Body of pancreas (tissue), 4 donors: ENCODE results near the gene TAF4B. TPM values are rescaled to one million over a fixed set of nuclear protein-coding genes. Genes with fewer than 3 reads are reported as not detected.
"Not testable (repeated sequence)": the region's sequence is repeated elsewhere in the genome, so short reads cannot be mapped to it uniquely, and the experiment has no call there.

ENCODE experiments used
- ATAC-seq: fragments of 150-250 bp; one replicate; pipeline ENCODE4 v1.9.1; 2016
- DNase-seq, 4 donors: peaks; one replicate each; pipeline ENCODE4 v3.0.0-alpha.2; 2019
- H3K27ac ChIP-seq, 4 donors: fragments of 200-600 bp; sonication (generic); 1 replicate in 3 of 4; 2 replicates in 1 of 4; pipeline versions ENCODE4 v1.5.1 to v1.6.1; 2016 to 2019; ENCODE audit warnings: mild to moderate bottlenecking in 1 of 4, mixed read lengths in 1 of 4, moderate library complexity in 1 of 4
- H3K27me3 ChIP-seq, 2 donors: fragments of 200-600 bp; sonication (generic); one replicate each; pipeline ENCODE4 v1.6.0; 2016; ENCODE audit warnings: mild to moderate bottlenecking in 1 of 2
- H3K36me3 ChIP-seq, 2 donors: fragments of 200-600 bp; sonication (generic); replicated peaks in 1 of 2; 2 replicates each; pipeline ENCODE4 v1.5.1; 2016; ENCODE audit warnings: low read depth in 2 of 2; ENCODE audit not compliant: insufficient read depth in 1 of 2
- H3K4me1 ChIP-seq: fragments of 200-600 bp; sonication (generic); one replicate; pipeline ENCODE4 v1.6.0; 2016
- H3K4me3 ChIP-seq, 2 donors: fragments of 200-600 bp; sonication (generic); 1 replicate in 1 of 2; 2 replicates in 1 of 2; pipeline ENCODE4 v1.5.1; 2016 to 2019
- H3K9me3 ChIP-seq, 3 donors: fragments of 200-600 bp; sonication (generic); 1 replicate in 2 of 3; 2 replicates in 1 of 3; pipeline ENCODE4 v1.5.1; 2016
- POLR2A ChIP-seq, 3 donors: fragments of 450-650 bp; IDR thresholded peaks; one replicate each; pipeline ENCODE4 v1.6.1; 2016; ENCODE audit warnings: antibody characterized with exemption in 3 of 3, mild to moderate bottlenecking in 2 of 3
- WGBS, 2 donors: methylation state at CpG; one replicate each; pipeline ENCODE4 v1.1.5; 2017; 5-methylcytosine and 5-hydroxymethylcytosine counted together
- intact Hi-C: fragments of 100-400 bp; cut with DNase I; formaldehyde crosslinking; loops from one replicate; pipeline ENCODE4 v1.15.1; 2023
- total RNA-seq, 2 donors: library from RNA; depleted of rRNA; stranded (reverse); fragments of >200 nt; gene quantifications; one replicate each; pipeline ENCODE4 v1.1.0, GENCODE V29; 2016
- TF ChIP-seq, protein P1 (sequence below), 7 experiments: fragments of 450-650 bp in 4 of 7; fragments of 200-600 bp in 3 of 7; sonication (generic) in 3 of 7; IDR thresholded peaks; one replicate each; pipeline ENCODE4 v1.5.1; 2016 to 2019; ENCODE audit warnings: antibody characterized with exemption in 7 of 7

Gene TAF4B
- total RNA-seq, 2 donors from 2014 or later: 4.2 to 12.2 TPM

DNA sequence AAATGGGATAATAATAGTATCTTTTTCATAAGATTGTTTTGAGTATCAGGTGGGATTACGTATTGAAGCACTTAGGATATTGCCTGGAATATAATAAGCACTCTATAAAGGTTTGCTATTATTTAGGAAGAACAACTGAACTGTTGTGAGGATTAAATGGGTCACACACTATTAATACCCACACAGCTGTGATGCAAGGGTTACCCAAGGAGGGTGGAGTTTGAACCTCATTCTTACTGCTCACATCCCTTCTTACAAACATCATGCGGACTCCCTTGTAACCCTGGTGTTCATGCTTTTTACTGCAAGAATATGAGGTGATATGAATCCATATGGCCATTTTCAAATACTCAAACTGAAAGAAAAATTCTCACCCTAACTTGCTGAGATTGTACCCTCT lies 208.6 kb downstream of the TAF4B start:
- no peak overlapping the region for H3K27ac ChIP-seq
- TF ChIP-seq, protein P1, sequence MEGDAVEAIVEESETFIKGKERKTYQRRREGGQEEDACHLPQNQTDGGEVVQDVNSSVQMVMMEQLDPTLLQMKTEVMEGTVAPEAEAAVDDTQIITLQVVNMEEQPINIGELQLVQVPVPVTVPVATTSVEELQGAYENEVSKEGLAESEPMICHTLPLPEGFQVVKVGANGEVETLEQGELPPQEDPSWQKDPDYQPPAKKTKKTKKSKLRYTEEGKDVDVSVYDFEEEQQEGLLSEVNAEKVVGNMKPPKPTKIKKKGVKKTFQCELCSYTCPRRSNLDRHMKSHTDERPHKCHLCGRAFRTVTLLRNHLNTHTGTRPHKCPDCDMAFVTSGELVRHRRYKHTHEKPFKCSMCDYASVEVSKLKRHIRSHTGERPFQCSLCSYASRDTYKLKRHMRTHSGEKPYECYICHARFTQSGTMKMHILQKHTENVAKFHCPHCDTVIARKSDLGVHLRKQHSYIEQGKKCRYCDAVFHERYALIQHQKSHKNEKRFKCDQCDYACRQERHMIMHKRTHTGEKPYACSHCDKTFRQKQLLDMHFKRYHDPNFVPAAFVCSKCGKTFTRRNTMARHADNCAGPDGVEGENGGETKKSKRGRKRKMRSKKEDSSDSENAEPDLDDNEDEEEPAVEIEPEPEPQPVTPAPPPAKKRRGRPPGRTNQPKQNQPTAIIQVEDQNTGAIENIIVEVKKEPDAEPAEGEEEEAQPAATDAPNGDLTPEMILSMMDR (IDR thresholded peaks at IDR 0.05): no peak
- no peak for TF ChIP-seq POLR2A (IDR thresholded peaks at IDR 0.05)
- ATAC-seq (no peak), DNase-seq (no peak)
- no peak overlapping the region for H3K4me3 ChIP-seq
- intact Hi-C loops: no loop called here
- H3K36me3 ChIP-seq: no peaks in the 10 kb centered on the region
- H3K4me1 ChIP-seq: no peaks in the 10 kb centered on the region
- H3K9me3 ChIP-seq: no peaks in the 10 kb centered on the region
- WGBS, 2 donors: 57 to 86% methylated on average over 2 of the region's 2 CpGs
- H3K27me3 ChIP-seq: no peaks in the 10 kb centered on the region

- Histone ChIP-seq H3K4me1 (no peaks in the 10 kb centered on the region), H3K36me3 (no peaks in the 10 kb centered on the region), H3K4me3 (no peak overlapping the region), H3K27me3 (no peaks in the 10 kb centered on the region), H3K27ac (no peak overlapping the region), H3K9me3 (no peaks in the 10 kb centered on the region)
- WGBS, 2 donors: 78 to 84% methylated on average over 8 of the region's 8 CpGs
- intact Hi-C loops: no loop called here
- DNase-seq (no peak), ATAC-seq (no peak)
- TF ChIP-seq POLR2A (IDR thresholded peaks at IDR 0.05): no peak
- TF ChIP-seq, protein P1 (IDR thresholded peaks at IDR 0.05): no peak
These were observed 209.3 kb downstream of the TAF4B start for GRCh38 chr18:26435415-26436095.

DNA sequence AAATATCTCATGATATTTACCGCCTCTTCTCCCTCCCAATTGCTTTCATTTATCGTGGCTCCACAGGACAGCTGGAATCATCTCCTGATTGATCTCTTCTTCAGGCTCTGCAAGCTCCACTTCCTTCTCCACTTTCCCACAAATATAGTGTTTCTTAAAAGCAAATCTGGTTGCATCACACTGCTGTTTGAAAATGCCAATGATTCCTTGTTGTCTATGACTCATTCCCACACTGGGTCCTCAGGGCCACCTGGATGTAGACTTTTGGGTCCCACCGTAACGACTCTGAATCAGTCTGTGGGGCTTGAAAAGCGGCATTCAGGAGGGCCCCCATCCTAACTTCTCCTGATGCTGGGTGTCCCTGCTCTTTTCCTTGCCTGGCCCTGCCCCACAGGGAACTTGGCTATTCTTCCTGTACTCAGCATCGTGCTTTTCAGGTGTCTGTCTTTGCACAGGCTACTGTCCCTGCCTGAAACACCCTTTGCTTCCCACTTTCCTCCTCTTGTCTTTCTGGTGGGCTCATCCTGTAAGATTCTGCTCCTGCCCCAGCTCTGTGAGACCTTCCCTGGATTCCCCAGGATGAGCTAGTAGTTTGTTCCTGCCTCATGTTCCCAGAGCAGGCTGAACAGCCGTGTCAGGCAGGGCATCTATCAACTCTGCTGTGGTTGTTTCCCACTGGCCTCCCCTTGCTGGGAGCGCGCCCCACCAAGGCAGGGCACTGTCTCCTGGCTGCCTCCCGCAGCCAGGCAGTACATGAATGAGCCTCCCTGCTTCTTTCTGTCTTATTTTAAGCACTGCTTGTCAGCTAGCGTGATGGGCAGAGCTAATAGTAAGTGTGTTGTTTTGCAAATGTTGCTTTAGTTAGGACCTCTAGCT lies 210.2 kb downstream of the TAF4B start:
- no peak overlapping the region for H3K4me3 ChIP-seq
- ATAC-seq (no peak), DNase-seq (no peak)
- TF ChIP-seq POLR2A (IDR thresholded peaks at IDR 0.05): no peak
- TF ChIP-seq, protein P1 (IDR thresholded peaks at IDR 0.05): no peak
- no peaks in the 10 kb centered on the region for H3K27me3 ChIP-seq
- no peaks in the 10 kb centered on the region for H3K9me3 ChIP-seq
- no peaks in the 10 kb centered on the region for H3K4me1 ChIP-seq
- no peaks in the 10 kb centered on the region for H3K36me3 ChIP-seq
- 70 to 74% methylated on average over 11 of the region's 11 CpGs for WGBS, 2 donors
- H3K27ac ChIP-seq: no peak overlapping the region
- intact Hi-C loops: no loop called here

DNA sequence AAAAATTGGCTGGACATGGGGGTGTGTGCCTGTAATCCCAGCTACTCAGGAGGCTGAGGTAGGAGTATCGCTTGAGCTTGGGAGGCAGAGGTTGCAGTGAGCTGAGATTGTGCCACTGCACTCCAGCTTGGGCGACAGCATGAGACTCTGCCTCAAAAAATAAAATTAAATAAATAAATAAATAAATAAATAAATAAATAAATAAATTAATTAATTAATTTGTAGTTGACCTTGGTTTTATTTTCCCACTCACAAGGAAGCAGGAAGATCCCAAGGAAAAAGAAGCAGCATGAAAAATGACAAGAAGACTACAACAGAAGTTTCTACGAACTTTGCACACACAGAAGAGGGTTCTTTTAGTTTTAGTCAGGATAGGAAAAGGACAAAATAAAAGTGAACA lies 211.4 kb downstream of the TAF4B start:
- 75 to 78% methylated on average over 3 of the region's 3 CpGs for WGBS, 2 donors
- ATAC-seq, DNase-seq, H3K27me3 ChIP-seq, H3K4me1 ChIP-seq, intact Hi-C loops, H3K9me3 ChIP-seq, H3K36me3 ChIP-seq, H3K4me3 ChIP-seq, H3K27ac ChIP-seq: not testable (repeated sequence)

DNA sequence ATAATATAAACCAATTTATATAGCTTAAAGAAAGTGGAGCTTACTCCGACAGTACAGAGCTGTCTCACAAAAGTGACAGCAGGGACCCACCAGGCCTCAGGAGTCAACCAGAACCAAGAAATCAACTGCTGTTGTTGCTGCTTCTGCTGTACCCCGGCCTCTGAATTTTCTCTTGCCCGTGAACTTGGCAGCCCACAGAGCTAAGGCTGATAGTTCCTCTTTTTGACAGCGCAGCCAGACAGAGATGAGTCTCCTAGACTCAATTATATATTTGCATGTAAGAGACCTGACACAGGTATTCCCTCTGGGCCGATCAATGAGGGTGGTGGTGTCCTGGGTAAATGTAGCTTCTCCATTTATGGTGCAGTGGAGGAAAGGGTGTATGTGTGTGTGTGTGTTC lies 212.7 kb downstream of the TAF4B start:
- no peak for TF ChIP-seq POLR2A (IDR thresholded peaks at IDR 0.05)
- TF ChIP-seq, protein P1 (IDR thresholded peaks at IDR 0.05): no peak
- Histone ChIP-seq H3K4me3 (no peak overlapping the region), H3K9me3 (no peaks in the 10 kb centered on the region), H3K27me3 (no peaks in the 10 kb centered on the region), H3K36me3 (no peaks in the 10 kb centered on the region), H3K27ac (no peak overlapping the region), H3K4me1 (no peaks in the 10 kb centered on the region)
- intact Hi-C loops: no loop called here
- ATAC-seq: no peak
- no peak for DNase-seq
- WGBS, 2 donors: 82% methylated on average over 5 of the region's 5 CpGs
